ENCODE measurements around the gene ZP1. TPM values are rescaled to one million over a fixed set of nuclear protein-coding genes. Genes with fewer than 3 reads are reported as not detected.

Gene ZP1
- total RNA-seq, 4 donors from 2014 or later, result not detected

- H3K27me3 ChIP-seq, result peaks cover 0 to 30% (median 0%) of the 10 kb centered on the region in 4 donors
- peaks cover 28 to 67% (median 35%) of the 10 kb centered on the region in 3 donors for H3K4me1 ChIP-seq
- H3K4me3 ChIP-seq, result peak within 1 kb of the TSS; percentile 57 to 81 (median 63)
- H3K9me3 ChIP-seq, result no peaks in the 10 kb centered on the region
- H3K36me3 ChIP-seq, result peaks cover 31 to 53% (median 32%) of the 10 kb centered on the region in 3 donors
- H3K27ac ChIP-seq, result peak within 1 kb of the TSS; percentile 7 to 74 (median 50)
- WGBS, 2 donors, result 0% methylated on average over 2 of the region's 69 CpGs; no CpG with 5 or more reads in 1 of the 2 donors
- TF ChIP-seq, protein P1, sequence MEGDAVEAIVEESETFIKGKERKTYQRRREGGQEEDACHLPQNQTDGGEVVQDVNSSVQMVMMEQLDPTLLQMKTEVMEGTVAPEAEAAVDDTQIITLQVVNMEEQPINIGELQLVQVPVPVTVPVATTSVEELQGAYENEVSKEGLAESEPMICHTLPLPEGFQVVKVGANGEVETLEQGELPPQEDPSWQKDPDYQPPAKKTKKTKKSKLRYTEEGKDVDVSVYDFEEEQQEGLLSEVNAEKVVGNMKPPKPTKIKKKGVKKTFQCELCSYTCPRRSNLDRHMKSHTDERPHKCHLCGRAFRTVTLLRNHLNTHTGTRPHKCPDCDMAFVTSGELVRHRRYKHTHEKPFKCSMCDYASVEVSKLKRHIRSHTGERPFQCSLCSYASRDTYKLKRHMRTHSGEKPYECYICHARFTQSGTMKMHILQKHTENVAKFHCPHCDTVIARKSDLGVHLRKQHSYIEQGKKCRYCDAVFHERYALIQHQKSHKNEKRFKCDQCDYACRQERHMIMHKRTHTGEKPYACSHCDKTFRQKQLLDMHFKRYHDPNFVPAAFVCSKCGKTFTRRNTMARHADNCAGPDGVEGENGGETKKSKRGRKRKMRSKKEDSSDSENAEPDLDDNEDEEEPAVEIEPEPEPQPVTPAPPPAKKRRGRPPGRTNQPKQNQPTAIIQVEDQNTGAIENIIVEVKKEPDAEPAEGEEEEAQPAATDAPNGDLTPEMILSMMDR (IDR thresholded peaks at IDR 0.05), result no peak
- TF ChIP-seq POLR2A (IDR thresholded peaks at IDR 0.05), result peak in 1 of 4 donors; percentile 60
- DNase-seq, result no peak
- intact Hi-C loops (cut with DNase I), result no loop called here
These were observed 57.0 kb downstream of the ZP1 start, which contains the start of gene TMEM132A for GRCh38 chr11:60924110-60924905. Gene TMEM132A, plus strand, starts transcription at chr11:60924460. Its CDS starts 174 bp downstream, at chr11:60924634.

Other genes with a start within 250 kb of the ZP1 start
- gene MS4A8, start 167.9 kb upstream of the ZP1 start, total RNA-seq, result not detected
- not detected for gene MS4A18, start 142.8 kb upstream of the ZP1 start, total RNA-seq
- not detected for gene MS4A15, start 110.7 kb upstream of the ZP1 start, total RNA-seq
- gene MS4A10, start 82.2 kb upstream of the ZP1 start, total RNA-seq, result not detected
- gene CCDC86, start 25.4 kb upstream of the ZP1 start, total RNA-seq, result 10 to 100 TPM; 11.8 to 38.0 (median 24.4) TPM
- gene PTGDR2, start 11.6 kb upstream of the ZP1 start, total RNA-seq, result 1 to 10 TPM in 1 of 4 donors, under 1 TPM in 2, not detected in 1; 0.31 to 2.7 (median 0.85) TPM
- 10 to 100 TPM; 65.0 to 90.2 (median 84.1) TPM for gene PRPF19, start 39.0 kb downstream of the ZP1 start, total RNA-seq
- gene TMEM109, start 46.6 kb downstream of the ZP1 start, total RNA-seq, result 100 to 1,000 TPM in 1 of 4 donors, 10 to 100 TPM in 3; 66.7 to 115 (median 89.0) TPM
- 10 to 100 TPM; 11.8 to 52.7 (median 17.8) TPM for gene TMEM132A, start 56.9 kb downstream of the ZP1 start, total RNA-seq
- gene SLC15A3, start 84.6 kb downstream of the ZP1 start, total RNA-seq, result 10 to 100 TPM in 2 of 4 donors, 1 to 10 TPM in 2; 4.0 to 11.5 (median 7.9) TPM
- 1 to 10 TPM in 3 of 4 donors, under 1 TPM in 1; 0.79 to 4.4 (median 1.4) TPM for gene CD6, start 104.1 kb downstream of the ZP1 start, total RNA-seq
- gene CD5, start 234.9 kb downstream of the ZP1 start, total RNA-seq, result 1 to 10 TPM in 3 of 4 donors, under 1 TPM in 1; 0.75 to 5.8 (median 2.2) TPM